OCI-LY3 (cell line): Measurements from ENCODE around the gene ZNF428.

Experiments used
- EZH2phosphoT487 ChIP-seq: fragments of 200-600 bp; shearing (Covaris generic); IDR thresholded peaks from 2 replicates; pipeline ENCODE4 v1.6.1; 2018; ENCODE audit warnings: antibody characterized with exemption, mixed run types, low read depth
- TF ChIP-seq, protein P1 (sequence below): fragments of 200-600, 300-600 bp; sonication (generic); IDR thresholded peaks from 2 replicates; pipeline ENCODE4 v1.5.1; 2014; ENCODE audit warnings: antibody characterized with exemption, low read length, low read depth

DNA sequence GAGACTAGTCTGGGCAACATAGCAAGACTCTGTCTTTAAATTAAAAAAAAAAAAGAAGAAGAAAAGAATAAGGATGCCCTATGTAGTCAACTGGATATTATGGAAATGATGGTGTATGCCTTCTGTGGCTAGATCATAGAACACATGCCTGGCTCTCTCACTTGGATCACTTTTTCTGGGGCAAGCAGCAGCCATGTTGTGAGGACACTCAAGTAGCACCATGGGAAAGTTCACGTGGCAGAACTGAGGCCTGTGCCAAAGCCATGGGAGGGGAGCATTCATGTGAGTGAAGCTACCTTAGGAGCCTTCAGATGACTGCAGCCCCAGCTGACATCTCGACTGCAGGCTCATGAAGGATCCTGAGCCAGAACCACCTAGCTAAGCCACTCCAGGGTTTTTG lies 38.6 kb upstream of the ZNF428 start:
- TF ChIP-seq, protein P1, sequence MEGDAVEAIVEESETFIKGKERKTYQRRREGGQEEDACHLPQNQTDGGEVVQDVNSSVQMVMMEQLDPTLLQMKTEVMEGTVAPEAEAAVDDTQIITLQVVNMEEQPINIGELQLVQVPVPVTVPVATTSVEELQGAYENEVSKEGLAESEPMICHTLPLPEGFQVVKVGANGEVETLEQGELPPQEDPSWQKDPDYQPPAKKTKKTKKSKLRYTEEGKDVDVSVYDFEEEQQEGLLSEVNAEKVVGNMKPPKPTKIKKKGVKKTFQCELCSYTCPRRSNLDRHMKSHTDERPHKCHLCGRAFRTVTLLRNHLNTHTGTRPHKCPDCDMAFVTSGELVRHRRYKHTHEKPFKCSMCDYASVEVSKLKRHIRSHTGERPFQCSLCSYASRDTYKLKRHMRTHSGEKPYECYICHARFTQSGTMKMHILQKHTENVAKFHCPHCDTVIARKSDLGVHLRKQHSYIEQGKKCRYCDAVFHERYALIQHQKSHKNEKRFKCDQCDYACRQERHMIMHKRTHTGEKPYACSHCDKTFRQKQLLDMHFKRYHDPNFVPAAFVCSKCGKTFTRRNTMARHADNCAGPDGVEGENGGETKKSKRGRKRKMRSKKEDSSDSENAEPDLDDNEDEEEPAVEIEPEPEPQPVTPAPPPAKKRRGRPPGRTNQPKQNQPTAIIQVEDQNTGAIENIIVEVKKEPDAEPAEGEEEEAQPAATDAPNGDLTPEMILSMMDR = no peak
- TF ChIP-seq EZH2phosphoT487 = no peak
